ENCODE results near the gene EPHB2.
"Not testable (repeated sequence)": the region's sequence is repeated elsewhere in the genome, so short reads cannot be mapped to it uniquely, and the experiment has no call there.

Gene EPHB2
- total RNA-seq, result 0 to 0.21 reads per million in 2 donors

DNA sequence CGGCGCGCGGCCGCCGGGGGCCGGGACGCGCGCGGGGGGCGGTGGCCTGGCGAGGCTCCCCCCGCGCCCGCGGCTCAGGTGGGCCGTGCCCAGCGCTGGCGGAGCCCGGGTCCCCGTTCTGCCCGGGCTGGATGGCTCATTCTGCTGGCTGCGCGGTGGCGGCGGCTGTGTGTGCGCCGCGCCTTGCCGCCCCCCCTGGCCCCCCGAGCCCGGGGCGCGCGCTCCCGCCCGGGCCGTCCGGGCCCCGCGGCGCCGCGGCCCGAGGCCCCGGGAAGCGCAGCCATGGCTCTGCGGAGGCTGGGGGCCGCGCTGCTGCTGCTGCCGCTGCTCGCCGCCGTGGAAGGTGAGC is at the start of gene EPHB2:
TSS of gene EPHB2 (plus strand) at position 139 of the 349 bp plus-strand sequence. CDS start at position 283, 144 bp downstream.
- DNase-seq, result no peak

DNA sequence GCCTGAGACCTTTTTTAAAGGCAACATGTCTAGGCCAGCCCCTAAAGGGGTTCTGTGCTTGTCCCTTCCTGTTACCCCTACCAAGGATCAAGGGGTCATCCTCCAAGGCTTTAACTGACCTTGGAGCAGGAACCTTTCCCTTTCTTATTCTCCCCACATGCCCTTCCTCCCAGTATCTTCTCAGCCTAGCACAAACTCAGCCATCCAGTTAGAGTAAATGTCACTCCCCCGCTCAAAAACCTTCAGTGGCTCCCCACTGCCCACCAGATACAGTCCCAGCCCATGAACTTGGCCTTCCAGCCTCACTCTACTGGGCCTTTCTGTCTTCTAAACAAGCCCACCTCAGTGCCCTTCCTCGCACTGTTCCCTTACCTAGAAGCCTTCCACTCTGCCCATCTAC is 48.8 kb upstream of the EPHB2 start:
- no peak for DNase-seq

- no peak for DNase-seq
These were observed 48.3 kb upstream of the EPHB2 start for GRCh38 chr1:22662318-22662717.

GRCh38 chr1:22662986-22663408 is 47.6 kb upstream of the EPHB2 start:
- no peak for DNase-seq

GRCh38 chr1:22665752-22666151 is 44.9 kb upstream of the EPHB2 start:
- DNase-seq, result no peak

DNA sequence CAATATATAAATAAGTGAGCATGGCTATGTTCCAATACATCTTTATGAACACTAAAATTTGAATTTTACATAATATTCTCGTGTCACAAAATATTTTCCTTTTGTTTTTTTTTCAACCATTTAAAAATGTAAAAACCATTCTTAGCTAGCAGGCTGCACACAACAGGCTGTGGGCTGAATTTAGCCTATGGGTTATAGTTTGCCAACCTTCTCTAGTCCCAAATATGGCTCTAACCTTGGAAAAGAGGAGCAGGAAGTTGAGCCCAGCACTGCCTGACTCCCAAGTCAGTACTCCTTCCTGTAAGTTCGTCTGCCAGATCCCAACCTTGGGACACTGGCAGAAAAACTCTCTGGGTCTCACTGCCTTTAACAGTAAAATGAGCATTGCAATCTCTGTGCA is 44.2 kb upstream of the EPHB2 start:
- DNase-seq, result no peak

GRCh38 chr1:22668840-22669239 is 41.8 kb upstream of the EPHB2 start:
- DNase-seq, result not testable (repeated sequence)

DNA sequence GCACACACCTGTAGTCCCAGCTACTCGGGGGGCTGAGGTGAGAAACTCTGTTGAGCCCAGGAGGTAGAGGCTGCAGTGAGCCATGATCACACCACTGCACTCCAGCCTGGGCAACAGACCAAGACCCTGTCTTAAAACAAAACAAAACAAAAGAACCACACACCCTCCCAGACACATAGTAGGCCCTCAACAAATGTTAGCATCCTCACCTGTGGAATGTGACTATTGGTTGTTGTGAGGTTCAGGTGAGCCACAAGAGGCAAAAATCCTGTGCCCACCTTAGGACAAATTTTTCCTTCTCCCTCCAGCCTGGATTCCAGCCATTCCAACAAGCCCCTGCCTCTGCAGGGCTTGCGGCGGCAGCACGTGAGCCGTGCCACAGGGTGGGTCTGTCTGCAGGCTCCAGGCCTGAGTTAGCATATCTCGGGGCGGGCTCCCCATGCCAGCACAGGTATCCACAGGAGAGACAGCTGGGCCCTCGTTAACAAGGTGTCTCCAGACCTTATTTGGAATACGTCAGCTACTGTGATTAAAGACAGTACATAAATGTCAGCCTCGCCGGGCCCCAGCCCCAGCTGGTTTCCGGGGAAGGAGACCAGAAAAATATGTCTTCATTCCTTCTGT is 40.2 kb upstream of the EPHB2 start:
- no peak for DNase-seq

DNA sequence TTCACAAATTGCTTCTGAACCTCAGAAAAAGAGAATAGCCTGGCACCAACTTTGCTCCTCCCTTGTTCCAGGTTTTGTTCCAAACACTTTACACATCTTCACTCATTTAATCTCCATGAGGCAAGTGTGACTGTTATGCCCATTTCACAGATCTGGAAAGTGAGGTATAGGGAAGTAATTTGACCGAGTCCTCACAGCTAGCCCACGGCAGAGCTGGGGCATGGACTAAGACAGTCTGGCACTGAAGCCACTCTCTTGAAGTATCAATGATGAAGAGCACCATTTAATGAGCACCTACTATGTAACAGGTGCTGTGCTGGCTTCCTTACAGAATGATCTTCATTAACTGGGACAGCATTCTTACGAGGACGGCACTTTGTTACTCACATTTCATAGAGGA is 38.6 kb upstream of the EPHB2 start:
- no peak for DNase-seq

GRCh38 chr1:22673486-22674409 is 36.9 kb upstream of the EPHB2 start:
- no peak for DNase-seq

GRCh38 chr1:22674410-22674749 is 36.3 kb upstream of the EPHB2 start:
- no peak for DNase-seq

DNA sequence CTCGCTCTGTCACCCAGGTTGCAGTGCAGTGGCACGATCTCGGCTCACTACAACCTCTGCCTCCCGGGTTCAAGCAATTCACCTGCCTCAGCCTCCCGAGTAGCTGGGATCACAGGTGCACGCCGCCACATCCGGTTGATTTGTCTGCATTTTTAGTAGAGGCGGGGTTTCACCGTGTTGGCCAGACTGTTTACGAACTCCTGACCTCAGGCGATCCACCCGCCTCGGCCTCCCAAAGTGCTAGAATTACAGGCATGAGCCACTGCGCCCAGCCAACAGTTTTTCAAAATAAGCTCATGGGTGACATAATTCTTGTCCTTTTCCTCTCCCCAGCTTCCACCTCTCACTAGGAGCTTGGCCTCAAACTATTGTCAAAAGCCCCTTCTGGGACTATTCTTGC is 34.5 kb upstream of the EPHB2 start:
- DNase-seq, result not testable (repeated sequence)

DNA sequence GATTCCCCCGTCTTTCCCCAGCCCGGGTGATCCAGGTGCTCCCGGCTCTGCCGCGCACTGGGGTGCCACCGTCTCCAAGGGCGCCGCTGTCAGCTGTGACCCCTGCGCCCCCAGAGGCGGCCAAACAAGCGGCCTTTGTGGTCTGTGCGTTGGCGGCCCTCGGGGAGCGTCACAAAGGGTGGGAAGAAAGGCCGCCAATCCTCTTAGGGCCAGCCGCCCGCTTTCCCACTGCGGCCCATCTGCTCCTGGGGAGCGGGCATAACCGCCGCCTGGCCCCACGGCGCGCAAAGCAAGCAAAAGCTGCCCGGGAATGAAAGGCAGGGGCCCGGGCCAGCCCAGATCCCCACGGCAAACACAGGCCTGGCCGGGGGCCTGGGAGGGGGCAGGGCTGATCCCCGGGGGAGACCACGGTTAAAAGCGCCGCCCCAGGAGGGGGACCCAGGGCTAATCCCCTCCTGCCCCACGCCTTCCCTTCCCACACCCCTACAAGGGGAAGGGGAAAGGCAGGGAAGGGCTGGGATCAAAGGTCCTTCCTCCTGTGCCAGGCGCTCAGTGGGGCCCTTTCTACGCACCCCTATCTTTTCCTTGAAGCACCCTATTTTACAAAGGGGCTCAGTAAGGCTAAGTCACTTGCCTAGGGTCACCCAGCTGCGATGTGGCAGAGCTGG is 33.6 kb upstream of the EPHB2 start:
- no peak for DNase-seq

GRCh38 chr1:22677931-22678896 is 32.4 kb upstream of the EPHB2 start:
- DNase-seq, result no peak

DNA sequence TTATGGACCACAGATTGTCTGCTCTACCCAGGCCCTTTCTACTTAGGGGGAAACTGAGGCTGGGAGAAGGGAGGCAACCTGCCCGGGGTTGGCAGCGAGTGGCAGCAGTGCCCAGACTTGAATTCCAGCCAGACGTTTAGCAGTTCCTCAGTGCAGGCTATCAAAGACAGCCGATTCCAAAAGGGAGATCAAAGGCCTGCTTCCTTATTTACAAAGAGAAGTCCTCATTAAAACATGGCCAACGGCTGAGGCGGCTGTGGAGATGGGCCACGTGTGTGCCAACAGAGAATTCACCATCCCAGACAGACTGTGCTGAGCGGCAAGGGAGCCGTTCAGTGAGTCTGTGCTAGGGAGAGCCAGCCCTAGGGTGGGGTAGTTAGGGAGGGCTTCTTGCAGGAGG is 29.9 kb upstream of the EPHB2 start:
- DNase-seq, result no peak

- no peak for DNase-seq
These were observed 28.9 kb upstream of the EPHB2 start for GRCh38 chr1:22681556-22682276.

- DNase-seq, result no peak
These were observed 27.1 kb upstream of the EPHB2 start for GRCh38 chr1:22683547-22683946.

GRCh38 chr1:22685591-22686059 is 25.0 kb upstream of the EPHB2 start:
- no peak for DNase-seq

DNA sequence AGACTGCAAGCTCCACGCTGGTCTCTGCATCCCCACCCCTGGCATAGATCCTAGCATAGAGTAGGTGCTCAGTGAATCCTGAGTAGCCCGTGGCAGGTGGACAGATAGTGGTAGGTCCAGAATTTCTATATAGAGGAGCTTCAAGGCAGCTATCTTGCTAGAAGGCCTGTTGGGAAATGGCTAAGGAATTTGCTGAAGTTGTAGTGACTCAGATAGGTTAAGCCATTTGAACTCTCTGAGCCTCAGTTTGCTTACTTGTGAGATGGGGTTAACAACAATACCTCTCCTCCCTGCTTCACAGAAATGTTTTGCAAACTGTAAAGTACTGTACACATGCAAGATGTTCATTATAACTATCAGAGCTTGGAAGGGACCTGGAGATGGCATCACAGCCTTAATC is 23.4 kb upstream of the EPHB2 start:
- DNase-seq, result no peak

GRCh38 chr1:22688466-22688865 is 22.2 kb upstream of the EPHB2 start:
- no peak for DNase-seq

GRCh38 chr1:22689505-22689904 is 21.1 kb upstream of the EPHB2 start:
- DNase-seq, result no peak
